ENCODE measurements around the gene POLR2H. TPM values are rescaled to one million over a fixed set of nuclear protein-coding genes. Genes with fewer than 3 reads are reported as not detected.

Gene POLR2H
- total and polyA plus RNA-seq, 4 donors, result 46.4 to 139 (median 82.4) TPM

DNA sequence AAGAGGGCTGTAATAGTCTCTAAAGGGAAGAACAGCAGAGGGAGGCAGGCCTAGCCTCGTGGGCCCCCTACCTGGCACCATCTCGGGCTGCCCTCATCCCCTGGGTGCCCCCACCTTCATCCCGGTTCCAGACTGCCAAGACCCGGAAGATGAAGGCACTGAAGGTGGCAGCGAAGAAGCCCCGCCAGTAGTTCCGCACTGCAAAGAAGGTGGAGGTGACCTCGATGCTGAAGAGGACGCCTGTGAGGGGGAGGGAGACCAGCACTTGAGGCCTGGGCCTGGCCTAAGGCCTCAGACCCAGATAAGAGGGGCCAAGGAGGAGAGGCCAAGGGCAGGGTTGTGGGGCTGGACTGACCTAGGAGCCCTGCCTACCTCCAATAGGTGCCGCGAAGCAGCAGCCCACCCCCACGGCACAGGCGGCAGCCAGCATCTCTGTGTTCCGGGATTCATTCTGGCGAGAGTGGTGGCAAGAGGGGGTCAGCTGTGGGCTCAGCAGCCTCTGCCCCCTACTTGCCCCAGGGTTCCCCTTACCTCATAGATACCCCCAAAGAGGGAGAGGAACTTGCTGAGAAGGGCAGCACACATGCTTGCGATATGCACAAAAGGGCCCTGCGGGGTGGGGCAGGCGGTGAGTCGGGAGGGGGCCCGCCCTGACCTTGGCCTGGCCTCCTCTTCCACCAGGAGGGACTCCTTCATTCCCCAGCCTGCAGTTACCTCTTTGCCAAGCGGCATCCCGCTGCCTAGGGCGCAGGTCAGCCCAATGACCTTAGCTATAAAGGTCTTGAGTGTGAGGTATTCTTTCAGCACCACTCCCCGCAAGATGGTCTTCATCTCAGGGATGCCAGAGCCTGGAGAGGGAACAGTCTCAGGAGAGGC lies 4.0 kb upstream of the POLR2H start:
- peaks cover 0 to 13% (median 4%) of the 10 kb centered on the region in 4 donors for H3K36me3 ChIP-seq (ENCODE audit: control insufficient read depth in 4 of 4, insufficient read depth in 4 of 4, low read length in 4 of 4)
- no peaks in the 10 kb centered on the region for H3K27me3 ChIP-seq (ENCODE audit: control insufficient read depth in 3 of 3, insufficient read depth in 3 of 3, low read length in 2 of 3)
- WGBS, 2 donors, result 92 to 93% methylated on average over 24 of the region's 24 CpGs
- no peak overlapping the region for H3K4me3 ChIP-seq
- DNase-seq (no peak), ATAC-seq (ENCODE audit: insufficient read depth, low FRiP score) (no peak)
- no peak for TF ChIP-seq CTCF (IDR thresholded peaks at IDR 0.05; ENCODE audit: control extremely low read depth, extremely low read depth)
- H3K4me1 ChIP-seq (ENCODE audit: control insufficient read depth in 5 of 5, insufficient read depth in 5 of 5, low read length in 5 of 5), result peaks cover 0 to 19% (median 8%) of the 10 kb centered on the region in 5 donors
- H3K9ac ChIP-seq (ENCODE audit: insufficient read depth in 1 of 2, low read length in 2 of 2), result no peak overlapping the region
- no peaks in the 10 kb centered on the region for H3K9me3 ChIP-seq (ENCODE audit: control insufficient read depth in 4 of 4, insufficient read depth in 3 of 4, low read length in 3 of 4)
- H3K27ac ChIP-seq (ENCODE audit: low read depth in 1 of 2, low read length in 1 of 2), result no peak overlapping the region

- Histone ChIP-seq H3K4me3 (no peak overlapping the region), H3K4me1 (ENCODE audit: control insufficient read depth in 5 of 5, insufficient read depth in 5 of 5, low read length in 5 of 5) (peaks cover 0 to 19% (median 8%) of the 10 kb centered on the region in 5 donors), H3K9me3 (ENCODE audit: control insufficient read depth in 4 of 4, insufficient read depth in 3 of 4, low read length in 3 of 4) (no peaks in the 10 kb centered on the region), H3K27me3 (ENCODE audit: control insufficient read depth in 3 of 3, insufficient read depth in 3 of 3, low read length in 2 of 3) (no peaks in the 10 kb centered on the region), H3K9ac (ENCODE audit: insufficient read depth in 1 of 2, low read length in 2 of 2) (no peak overlapping the region), H3K36me3 (ENCODE audit: control insufficient read depth in 4 of 4, insufficient read depth in 4 of 4, low read length in 4 of 4) (peaks cover 0 to 13% (median 4%) of the 10 kb centered on the region in 4 donors), H3K27ac (ENCODE audit: low read depth in 1 of 2, low read length in 1 of 2) (no peak overlapping the region)
- DNase-seq (no peak), ATAC-seq (ENCODE audit: insufficient read depth, low FRiP score) (no peak)
- TF ChIP-seq CTCF (IDR thresholded peaks at IDR 0.05; ENCODE audit: control extremely low read depth, extremely low read depth), result no peak
- 94 to 96% methylated on average over 12 of the region's 12 CpGs for WGBS, 2 donors
Observed at GRCh38 chr3:184358124-184358767, 3.3 kb upstream of the POLR2H start.

DNA sequence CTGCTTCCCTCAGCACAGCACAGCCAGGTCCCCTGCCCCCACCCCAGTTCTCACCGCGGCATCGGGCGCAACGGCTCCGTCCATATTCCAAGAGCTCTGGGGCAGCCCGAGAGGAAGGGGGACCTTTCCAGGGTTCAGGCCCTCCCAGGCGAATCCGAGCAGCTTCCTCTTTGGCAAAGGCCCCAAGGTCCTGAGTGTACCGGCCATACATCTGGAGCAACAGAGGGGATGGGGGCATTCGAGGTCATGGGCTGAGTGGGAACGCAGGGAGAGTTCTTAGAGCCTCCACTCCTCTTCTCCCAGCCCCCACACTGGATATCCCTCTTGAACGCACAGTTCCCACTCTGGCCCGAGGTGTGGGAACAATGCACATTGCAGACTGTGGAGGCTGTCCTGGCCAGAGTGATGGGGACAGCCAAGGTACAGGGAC lies 2.6 kb upstream of the POLR2H start:
- WGBS, 2 donors, result 82 to 92% methylated on average over 14 of the region's 14 CpGs
- H3K27me3 ChIP-seq (ENCODE audit: control insufficient read depth in 3 of 3, insufficient read depth in 3 of 3, low read length in 2 of 3), result no peaks in the 10 kb centered on the region
- no peak for DNase-seq

More for the DNA sequence above, 2.6 kb upstream of the POLR2H start:
- Histone ChIP-seq H3K4me3 (no peak overlapping the region), H3K9me3 (ENCODE audit: control insufficient read depth in 4 of 4, insufficient read depth in 3 of 4, low read length in 3 of 4) (no peaks in the 10 kb centered on the region), H3K36me3 (ENCODE audit: control insufficient read depth in 4 of 4, insufficient read depth in 4 of 4, low read length in 4 of 4) (peaks cover 0 to 13% (median 3%) of the 10 kb centered on the region in 4 donors), H3K9ac (ENCODE audit: insufficient read depth in 1 of 2, low read length in 2 of 2) (no peak overlapping the region), H3K27ac (ENCODE audit: low read depth in 1 of 2, low read length in 1 of 2) (no peak overlapping the region), H3K4me1 (ENCODE audit: control insufficient read depth in 5 of 5, insufficient read depth in 5 of 5, low read length in 5 of 5) (peaks cover 0 to 25% (median 9%) of the 10 kb centered on the region in 5 donors)
- no peak for ATAC-seq (ENCODE audit: insufficient read depth, low FRiP score)
- TF ChIP-seq CTCF (IDR thresholded peaks at IDR 0.05; ENCODE audit: control extremely low read depth, extremely low read depth), result no peak
